Erythroblast (primary cell): Measurements from ENCODE around the gene MAGI1.

Source experiments
- GATA1 ChIP-seq: IDR thresholded peaks from 2 replicates; pipeline ENCODE4 v1.6.1; 2011; ENCODE audit warnings: low read depth, mild to moderate bottlenecking, control low read depth, low read length, moderate library complexity
- POLR2A ChIP-seq: IDR thresholded peaks from 2 replicates; pipeline ENCODE4 v1.6.1; 2011; ENCODE audit warnings: mild to moderate bottlenecking, low read length

DNA sequence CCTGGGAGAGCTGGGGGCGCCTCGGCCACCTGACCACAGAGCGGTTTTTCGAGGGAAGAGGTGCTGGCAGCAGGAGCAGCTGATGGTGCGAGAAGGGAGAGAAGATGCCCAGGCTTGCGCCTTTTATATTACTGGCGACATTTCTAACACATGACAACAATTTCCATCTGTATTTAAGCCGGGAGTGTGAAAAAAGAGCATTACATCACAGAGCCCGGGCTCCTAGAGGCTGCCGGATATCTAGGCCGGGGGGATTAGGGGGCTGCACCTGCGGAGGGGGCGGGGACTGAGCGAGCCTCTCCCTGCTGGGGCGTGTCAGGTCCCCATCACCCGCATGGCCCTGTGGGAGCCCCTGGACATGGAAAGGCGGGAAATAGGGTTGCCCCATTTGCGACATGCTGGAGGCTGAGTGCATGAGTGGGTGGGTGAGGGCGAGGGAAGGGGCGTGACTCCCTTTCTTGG, 440.7 kb downstream of the MAGI1 start:
- no peak for TF ChIP-seq POLR2A
- no peak for TF ChIP-seq GATA1
